Measurements from ENCODE around the gene ALPK3. TPM values are rescaled to one million over a fixed set of nuclear protein-coding genes. Genes with fewer than 3 reads are reported as not detected.
"Not testable (repeated sequence)": the region's sequence is repeated elsewhere in the genome, so short reads cannot be mapped to it uniquely, and the experiment has no call there.

Gene ALPK3
- total RNA-seq, 4 donors from 2014 or later = 19.1 to 34.4 (median 26.5) TPM

- Histone ChIP-seq H3K27ac (no peak overlapping the region), H3K27me3 (no peaks in the 10 kb centered on the region), H3K9me3 (no peaks in the 10 kb centered on the region), H3K4me1 (no peaks in the 10 kb centered on the region), H3K36me3 (peaks cover 0 to 28% of the 10 kb centered on the region in 2 donors), H3K4me3 (no peak overlapping the region)
- WGBS, 2 donors (ENCODE audit: low coverage in 1 of 2) = 68 to 78% methylated on average over 4 to 7 of the region's 17 CpGs
- TF ChIP-seq EP300 (IDR thresholded peaks at IDR 0.05) (no peak), CTCF (IDR thresholded peaks at IDR 0.05) (no peak), POLR2AphosphoS5 (IDR thresholded peaks at IDR 0.05) (no peak), POLR2A (IDR thresholded peaks at IDR 0.05) (no peak)
- no peak for ATAC-seq
Observed at GRCh38 chr15:84872009-84872910, 55.1 kb downstream of the ALPK3 start.

- TF ChIP-seq CTCF (IDR thresholded peaks at IDR 0.05) = no peak
- TF ChIP-seq POLR2A (IDR thresholded peaks at IDR 0.05) = no peak
- TF ChIP-seq EP300 (IDR thresholded peaks at IDR 0.05) = no peak
- no peak for TF ChIP-seq POLR2AphosphoS5 (IDR thresholded peaks at IDR 0.05)
- WGBS, 2 donors (ENCODE audit: low coverage in 1 of 2) = 24 to 62% methylated on average over 2 to 4 of the region's 7 CpGs
- no peak overlapping the region for H3K4me3 ChIP-seq
Observed at GRCh38 chr15:84873997-84874396, 56.8 kb downstream of the ALPK3 start.

GRCh38 chr15:84874981-84875699, 58.0 kb downstream of the ALPK3 start:
- peaks cover 0 to 3% (median 0%) of the 10 kb centered on the region in 3 donors for H3K4me1 ChIP-seq
- TF ChIP-seq EP300 (IDR thresholded peaks at IDR 0.05) (no peak), POLR2AphosphoS5 (IDR thresholded peaks at IDR 0.05) (no peak), POLR2A (IDR thresholded peaks at IDR 0.05) (no peak), CTCF (IDR thresholded peaks at IDR 0.05) (no peak)
- no peak overlapping the region for H3K4me3 ChIP-seq
- no peaks in the 10 kb centered on the region for H3K36me3 ChIP-seq
- ATAC-seq = no peak
- H3K9me3 ChIP-seq = no peaks in the 10 kb centered on the region
- WGBS, 2 donors (ENCODE audit: low coverage in 1 of 2) = 73 to 89% methylated on average over 5 of the region's 5 CpGs
- H3K27me3 ChIP-seq = no peaks in the 10 kb centered on the region
- H3K27ac ChIP-seq = no peak overlapping the region

More at GRCh38 chr15:84873997-84874396, 56.8 kb downstream of the ALPK3 start:
- Histone ChIP-seq H3K4me1 (peaks cover 0 to 3% (median 0%) of the 10 kb centered on the region in 3 donors), H3K9me3 (no peaks in the 10 kb centered on the region), H3K27ac (no peak overlapping the region), H3K27me3 (no peaks in the 10 kb centered on the region), H3K36me3 (peaks cover 0 to 10% of the 10 kb centered on the region in 2 donors)
- no peak for ATAC-seq

- no peaks in the 10 kb centered on the region for H3K27me3 ChIP-seq
- H3K4me1 ChIP-seq = peaks cover 0 to 3% (median 0%) of the 10 kb centered on the region in 3 donors
Observed at GRCh38 chr15:84876269-84876668, 59.1 kb downstream of the ALPK3 start.

GRCh38 chr15:84877701-84878100, 60.5 kb downstream of the ALPK3 start:
- 60 to 97% methylated on average over 2 to 3 of the region's 3 CpGs for WGBS, 2 donors (ENCODE audit: low coverage in 1 of 2)
- H3K9me3 ChIP-seq, H3K36me3 ChIP-seq, H3K4me1 ChIP-seq, ATAC-seq, H3K27ac ChIP-seq, H3K27me3 ChIP-seq, H3K4me3 ChIP-seq: not testable (repeated sequence)

More at GRCh38 chr15:84876269-84876668, 59.1 kb downstream of the ALPK3 start:
- ATAC-seq = no peak
- Histone ChIP-seq H3K4me3 (no peak overlapping the region), H3K36me3 (no peaks in the 10 kb centered on the region), H3K9me3 (no peaks in the 10 kb centered on the region), H3K27ac (no peak overlapping the region)
- TF ChIP-seq POLR2AphosphoS5 (IDR thresholded peaks at IDR 0.05) = no peak
- no peak for TF ChIP-seq POLR2A (IDR thresholded peaks at IDR 0.05)
- TF ChIP-seq CTCF (IDR thresholded peaks at IDR 0.05) = no peak
- no peak for TF ChIP-seq EP300 (IDR thresholded peaks at IDR 0.05)

All from gastroesophageal sphincter (tissue), 4 donors.